Prostate gland (tissue), 2 donors: ENCODE measurements around the gene SOX5.

Source experiments
- CTCF ChIP-seq, 4 experiments: fragments of 200-600 bp in 2 of 4; fragments of 450-650 bp in 2 of 4; sonication (generic) in 2 of 4; IDR thresholded peaks; 1 replicate in 3 of 4; 2 replicates in 1 of 4; pipeline ENCODE4 v1.5.1; 2016 to 2019; ENCODE audit warnings: antibody characterized with exemption in 4 of 4, mild to moderate bottlenecking in 2 of 4, moderate library complexity in 2 of 4
- POLR2A ChIP-seq: fragments of 450-650 bp; IDR thresholded peaks from one replicate; pipeline ENCODE4 v1.6.1; 2016; ENCODE audit warnings: antibody characterized with exemption, mild to moderate bottlenecking

- TF ChIP-seq POLR2A: no peak
- TF ChIP-seq CTCF (IDR thresholded peaks at IDR 0.05): no peak
Observed at GRCh38 chr12:23708185-23708837, 241.2 kb downstream of the SOX5 start.
